ENCODE results near the gene TXN2.

TXN2 gene

DNA sequence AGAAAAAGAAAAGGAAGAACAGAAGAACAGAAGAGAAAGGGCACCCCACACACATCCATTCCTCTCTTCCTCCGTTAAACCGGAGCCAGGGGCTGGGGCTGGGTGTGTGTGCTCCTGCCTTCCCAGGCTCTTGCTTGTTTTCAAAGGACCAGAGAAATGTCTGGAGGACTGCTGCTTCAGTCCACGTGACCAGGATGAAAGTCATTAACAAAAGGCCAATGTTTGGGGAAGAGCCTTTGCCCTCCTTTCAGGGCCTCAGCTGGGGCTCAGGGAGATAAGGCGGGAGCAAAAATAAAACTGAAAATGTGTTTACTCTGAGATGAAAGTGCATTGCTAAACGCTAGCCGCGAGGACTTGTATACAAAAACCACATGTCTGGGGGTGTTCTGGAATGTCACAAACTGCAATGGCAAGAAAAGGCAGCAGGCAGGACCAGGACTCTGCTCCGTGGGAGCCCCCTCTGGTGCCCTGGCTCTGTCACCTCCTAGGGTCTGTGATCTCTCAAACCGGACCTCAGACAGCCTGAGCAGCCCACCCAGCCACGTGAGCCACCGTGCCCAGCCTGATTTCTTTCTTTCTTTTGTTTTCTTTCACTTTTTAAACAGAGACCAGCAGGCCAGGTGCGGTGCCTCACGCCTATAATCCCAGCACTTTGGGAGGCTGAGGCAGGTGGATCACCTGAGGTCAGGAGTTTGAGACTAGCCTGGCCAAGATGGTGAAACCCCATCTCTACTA lies 62.1 kb downstream of the TXN2 start:
- H3K27ac ChIP-seq (ENCODE audit: low read depth in 2 of 2, low read length in 2 of 2), result peak overlapping the region; percentile 77 to 90
- H3K27me3 ChIP-seq (ENCODE audit: control insufficient read depth in 2 of 2, insufficient read depth in 2 of 2, low read length in 2 of 2), result no peaks in the 10 kb centered on the region
- no peaks in the 10 kb centered on the region for H3K36me3 ChIP-seq (ENCODE audit: control insufficient read depth in 2 of 2, insufficient read depth in 2 of 2, low read length in 2 of 2)
- H3K9ac ChIP-seq (ENCODE audit: low read depth in 1 of 2, low read length in 2 of 2), result peak overlapping the region; percentile 60 to 65
- H3K4me1 ChIP-seq (ENCODE audit: control insufficient read depth in 2 of 2, insufficient read depth in 2 of 2, low read length in 2 of 2), result peaks cover 26 to 30% of the 10 kb centered on the region in 2 donors
- no peaks in the 10 kb centered on the region for H3K9me3 ChIP-seq (ENCODE audit: control insufficient read depth in 2 of 2, low read length in 2 of 2)
- H3K4me3 ChIP-seq (ENCODE audit: low read length in 2 of 2), result peak overlapping the region; percentile 60 to 73

GRCh38 chr22:36417281-36417686 lies 64.2 kb downstream of the TXN2 start:
- peak overlapping the region; percentile 68 to 81 for H3K27ac ChIP-seq (ENCODE audit: low read depth in 2 of 2, low read length in 2 of 2)
- peak overlapping the region; percentile 17 to 23 for H3K4me3 ChIP-seq (ENCODE audit: low read length in 2 of 2)
- H3K36me3 ChIP-seq (ENCODE audit: control insufficient read depth in 2 of 2, insufficient read depth in 2 of 2, low read length in 2 of 2), result no peaks in the 10 kb centered on the region
- H3K27me3 ChIP-seq (ENCODE audit: control insufficient read depth in 2 of 2, insufficient read depth in 2 of 2, low read length in 2 of 2), result no peaks in the 10 kb centered on the region
- H3K9me3 ChIP-seq (ENCODE audit: control insufficient read depth in 2 of 2, low read length in 2 of 2), result no peaks in the 10 kb centered on the region
- H3K4me1 ChIP-seq (ENCODE audit: control insufficient read depth in 2 of 2, insufficient read depth in 2 of 2, low read length in 2 of 2), result peaks cover 24 to 26% of the 10 kb centered on the region in 2 donors
- H3K9ac ChIP-seq (ENCODE audit: low read depth in 1 of 2, low read length in 2 of 2), result peak overlapping the region; percentile 34 to 61

Data from mucosa of rectum (tissue), 2 donors.